Measurements from ENCODE around the gene MLPH. TPM values are rescaled to one million over a fixed set of nuclear protein-coding genes. Genes with fewer than 3 reads are reported as not detected.

MLPH gene
- total RNA-seq, 1 donor from 2014 or later = 22.5 TPM

DNA sequence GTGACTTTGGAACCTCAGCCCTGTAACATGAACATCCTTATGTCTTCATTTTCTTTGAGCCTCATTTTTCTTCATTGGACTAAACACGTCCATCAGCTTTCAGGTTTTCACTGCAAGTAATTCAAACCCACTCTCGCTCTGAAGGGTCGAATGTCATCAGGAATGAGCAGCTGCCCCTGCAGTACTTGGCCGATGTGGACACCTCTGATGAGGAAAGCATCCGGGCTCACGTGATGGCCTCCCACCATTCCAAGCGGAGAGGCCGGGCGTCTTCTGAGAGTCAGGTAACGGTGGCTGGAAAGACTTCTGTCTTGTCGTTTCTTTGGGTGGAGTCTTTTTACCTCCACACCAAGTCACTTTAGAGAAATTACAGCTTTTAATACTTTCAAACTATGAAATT is 40.2 kb downstream of the MLPH start:
- Mint-ChIP-seq H3K36me3 (ENCODE audit: unreplicated experiment) (peaks cover 7% of the 10 kb centered on the region), H3K27ac (ENCODE audit: unreplicated experiment) (no peak overlapping the region), H3K4me1 (ENCODE audit: unreplicated experiment) (no peaks in the 10 kb centered on the region), H3K4me3 (ENCODE audit: unreplicated experiment) (no peak overlapping the region), H3K9me3 (ENCODE audit: unreplicated experiment) (no peaks in the 10 kb centered on the region), H3K27me3 (ENCODE audit: unreplicated experiment) (no peaks in the 10 kb centered on the region)
- no peak for TF ChIP-seq CTCF (IDR thresholded peaks at IDR 0.05)
- DNase-seq (ENCODE audit: extremely low spot score, unreplicated experiment) = no peak

DNA sequence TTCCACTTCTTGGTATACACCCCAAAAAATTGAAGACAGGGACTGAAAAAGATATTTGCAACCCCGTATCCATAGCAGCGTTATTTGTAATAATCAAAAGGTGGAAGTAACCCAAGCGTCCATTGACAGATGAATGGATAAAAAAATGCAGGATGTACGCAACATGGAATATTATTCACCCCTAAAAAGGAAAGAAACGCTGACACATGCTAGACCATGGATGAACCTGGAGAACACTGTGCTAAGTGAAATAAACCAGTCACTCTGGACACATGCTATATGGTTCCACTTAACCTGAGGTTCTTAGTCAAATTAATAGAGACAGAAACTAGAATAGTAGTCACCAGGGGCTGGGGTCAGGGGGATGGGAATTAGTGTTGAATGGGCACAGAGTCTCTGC is 40.7 kb downstream of the MLPH start:
- no peak overlapping the region for H3K4me3 Mint-ChIP-seq (ENCODE audit: unreplicated experiment)

GRCh38 chr2:237529452-237530402 is 42.7 kb downstream of the MLPH start:
- Mint-ChIP-seq H3K4me1 (ENCODE audit: unreplicated experiment) (no peaks in the 10 kb centered on the region), H3K27me3 (ENCODE audit: unreplicated experiment) (no peaks in the 10 kb centered on the region), H3K9me3 (ENCODE audit: unreplicated experiment) (no peaks in the 10 kb centered on the region), H3K36me3 (ENCODE audit: unreplicated experiment) (peaks cover 10% of the 10 kb centered on the region), H3K4me3 (ENCODE audit: unreplicated experiment) (no peak overlapping the region), H3K27ac (ENCODE audit: unreplicated experiment) (no peak overlapping the region)
- DNase-seq (ENCODE audit: extremely low spot score, unreplicated experiment) = no peak
- TF ChIP-seq CTCF (IDR thresholded peaks at IDR 0.05) = no peak

More for the DNA sequence above, 40.7 kb downstream of the MLPH start:
- Mint-ChIP-seq H3K9me3 (ENCODE audit: unreplicated experiment) (no peaks in the 10 kb centered on the region), H3K27ac (ENCODE audit: unreplicated experiment) (no peak overlapping the region), H3K36me3 (ENCODE audit: unreplicated experiment) (peaks cover 7% of the 10 kb centered on the region), H3K27me3 (ENCODE audit: unreplicated experiment) (no peaks in the 10 kb centered on the region), H3K4me1 (ENCODE audit: unreplicated experiment) (no peaks in the 10 kb centered on the region)
- DNase-seq (ENCODE audit: extremely low spot score, unreplicated experiment) = no peak
- no peak for TF ChIP-seq CTCF (IDR thresholded peaks at IDR 0.05)

GRCh38 chr2:237530472-237531433 is 43.7 kb downstream of the MLPH start:
- Mint-ChIP-seq H3K36me3 (ENCODE audit: unreplicated experiment) (peaks cover 10% of the 10 kb centered on the region), H3K4me3 (ENCODE audit: unreplicated experiment) (no peak overlapping the region), H3K9me3 (ENCODE audit: unreplicated experiment) (no peaks in the 10 kb centered on the region), H3K27me3 (ENCODE audit: unreplicated experiment) (no peaks in the 10 kb centered on the region), H3K27ac (ENCODE audit: unreplicated experiment) (no peak overlapping the region), H3K4me1 (ENCODE audit: unreplicated experiment) (no peaks in the 10 kb centered on the region)
- DNase-seq (ENCODE audit: extremely low spot score, unreplicated experiment) = no peak
- no peak for TF ChIP-seq CTCF (IDR thresholded peaks at IDR 0.05)

Measured in osteocyte (in vitro differentiated cells).